HG03457 (cell line): Measurements from ENCODE around the gene PGAM5.

Experiments
- ATAC-seq: cut with Tn5 transposase; IDR thresholded peaks from one replicate; pipeline ENCODE4 v1.9.1; 2021; ENCODE audit warnings: moderate number of reproducible peaks; ENCODE audit not compliant: unreplicated experiment

PGAM5 gene

DNA sequence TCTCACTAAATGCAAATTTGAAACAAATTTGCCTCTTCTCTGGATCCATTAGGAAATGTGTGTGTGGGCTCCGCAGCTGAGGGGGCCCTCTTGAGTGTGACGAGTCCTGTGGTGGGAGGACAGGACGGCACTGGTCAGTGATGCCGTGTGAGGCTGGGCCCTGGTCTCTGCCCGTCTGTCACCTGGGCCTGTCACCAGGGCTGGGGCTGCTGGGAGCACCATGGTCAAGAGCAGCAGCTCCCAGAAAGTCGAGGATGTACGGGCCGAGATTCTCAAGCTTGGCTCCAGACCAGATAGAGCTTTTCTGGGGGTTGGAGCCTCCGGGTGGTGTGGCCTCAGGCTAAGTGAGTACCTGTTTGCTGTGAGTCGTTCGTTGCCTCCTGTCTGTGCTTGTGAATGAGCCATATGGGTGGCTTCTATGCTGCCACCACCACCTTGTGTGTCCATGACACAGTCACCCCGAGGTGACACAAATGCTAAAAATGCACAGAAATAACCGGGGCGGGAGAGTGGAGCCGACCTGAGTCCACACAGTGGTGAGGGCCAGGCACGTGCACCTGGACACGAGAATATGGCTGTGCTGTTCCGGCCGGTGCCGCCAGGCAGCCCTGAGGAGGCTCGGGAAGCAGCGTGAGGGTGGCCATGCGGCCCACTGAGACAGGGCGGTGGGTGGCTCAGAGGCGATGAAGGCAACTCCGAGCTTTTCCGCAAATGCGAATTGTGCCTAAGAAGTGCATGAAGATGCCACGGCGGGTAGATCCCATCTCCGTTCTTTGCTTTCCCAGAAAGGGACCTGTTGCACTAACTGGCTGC lies 8.7 kb downstream of the PGAM5 start:
- no peak for ATAC-seq

DNA sequence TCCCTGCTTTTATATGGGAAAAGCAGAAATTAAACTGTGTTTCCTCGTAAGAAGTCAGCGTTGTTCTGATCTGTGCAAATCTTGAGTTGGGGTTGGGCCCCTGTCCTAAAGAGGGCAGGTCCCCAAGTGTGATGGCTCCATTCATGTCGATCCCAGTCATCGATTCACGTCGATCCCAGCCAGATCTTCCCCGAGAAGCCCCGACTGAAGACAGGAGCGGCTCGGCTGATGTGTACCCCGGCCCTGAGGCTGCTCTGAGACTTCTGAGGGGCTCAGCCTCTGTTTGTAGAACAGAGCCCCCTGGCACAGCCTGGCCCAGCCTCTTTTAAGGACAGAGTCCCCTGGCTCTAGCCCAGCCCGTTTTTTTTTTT lies 9.3 kb downstream of the PGAM5 start:
- no peak for ATAC-seq

DNA sequence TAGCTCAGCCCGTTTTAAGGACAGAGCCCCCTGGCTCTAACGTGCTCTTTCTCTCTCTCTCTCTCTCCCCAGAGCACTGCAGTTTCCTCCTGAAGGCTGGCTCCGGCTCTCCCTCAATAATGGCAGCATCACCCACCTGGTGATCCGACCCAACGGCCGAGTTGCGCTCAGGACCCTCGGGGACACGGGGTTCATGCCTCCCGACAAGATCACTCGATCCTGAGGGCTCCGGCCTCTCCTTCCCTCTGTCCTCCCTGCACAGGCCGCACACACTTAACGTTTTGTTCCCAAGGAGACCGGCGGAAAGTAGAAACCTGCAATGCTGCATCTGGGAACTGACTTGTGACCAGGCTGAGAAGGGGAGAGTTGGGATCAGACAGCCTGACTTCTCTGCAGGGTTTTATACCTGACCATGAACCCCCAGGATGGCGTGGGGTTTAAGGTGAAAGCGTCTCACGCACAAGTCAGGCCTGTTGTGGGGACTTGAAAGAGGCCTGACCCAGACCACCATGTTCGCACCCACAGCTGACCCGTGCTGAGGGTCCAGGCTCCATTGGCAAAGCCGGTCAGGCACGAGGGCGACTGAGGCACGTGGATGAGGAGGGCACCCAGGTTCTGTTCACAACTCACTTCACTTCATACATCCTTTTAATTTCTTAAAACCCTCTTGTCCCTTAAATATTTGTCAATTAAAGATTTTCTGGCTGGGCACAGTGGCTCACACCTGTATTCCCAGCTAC lies 10.1 kb downstream of the PGAM5 start:
- no peak for ATAC-seq

DNA sequence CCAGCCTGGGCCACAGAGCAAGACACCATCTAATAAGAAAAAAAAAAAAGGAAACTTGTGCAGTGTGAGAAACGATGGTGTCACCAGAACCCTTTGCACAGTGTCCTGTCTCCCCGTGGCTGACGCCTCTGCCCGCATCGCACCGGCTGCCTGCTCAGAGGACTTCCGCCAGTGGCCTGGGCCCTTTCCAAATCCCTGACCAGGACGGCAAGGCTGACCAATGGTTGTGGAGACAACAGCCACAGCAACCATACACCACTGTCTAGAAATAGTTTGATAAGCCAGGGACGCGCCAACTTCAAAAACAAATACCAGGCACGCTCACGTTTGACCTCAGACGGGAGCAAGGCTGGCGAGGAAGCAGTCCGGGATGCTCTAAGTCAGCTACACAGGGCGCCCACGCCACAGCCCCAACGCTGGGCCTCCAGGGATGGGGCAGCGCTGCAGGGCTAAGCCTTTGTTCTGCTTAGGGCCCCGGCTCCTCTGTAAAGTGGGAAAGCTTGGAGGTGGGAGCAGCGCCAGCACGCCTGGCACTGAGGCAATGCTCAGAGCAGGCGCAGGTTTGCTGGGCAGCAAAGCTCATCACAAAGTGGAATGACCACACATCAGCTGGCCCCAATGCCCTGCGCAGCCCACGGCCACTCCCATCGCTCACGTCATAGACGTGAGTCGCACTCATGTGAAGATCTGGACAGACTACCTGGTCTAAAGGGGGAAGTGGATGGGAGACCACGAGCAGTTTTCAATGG lies 12.5 kb downstream of the PGAM5 start:
- ATAC-seq: no peak

DNA sequence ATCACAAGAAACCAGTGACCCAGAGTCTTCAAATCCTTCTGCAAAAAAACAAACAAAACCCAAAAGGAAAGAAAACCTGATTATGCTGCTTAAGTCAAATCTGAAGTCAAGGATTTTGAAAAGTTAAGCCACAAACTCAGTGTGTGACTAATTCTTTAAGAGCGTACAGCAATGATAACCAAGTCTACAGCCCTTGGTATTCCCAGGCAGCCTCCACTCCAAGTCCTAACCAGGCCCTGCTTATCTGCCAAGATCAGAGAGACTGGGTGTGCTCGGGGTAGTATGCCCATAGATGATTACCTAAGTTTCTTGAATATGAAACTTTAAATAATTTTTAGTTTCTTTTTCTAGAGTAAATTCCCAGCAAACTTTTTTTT lies 13.1 kb downstream of the PGAM5 start:
- no peak for ATAC-seq

DNA sequence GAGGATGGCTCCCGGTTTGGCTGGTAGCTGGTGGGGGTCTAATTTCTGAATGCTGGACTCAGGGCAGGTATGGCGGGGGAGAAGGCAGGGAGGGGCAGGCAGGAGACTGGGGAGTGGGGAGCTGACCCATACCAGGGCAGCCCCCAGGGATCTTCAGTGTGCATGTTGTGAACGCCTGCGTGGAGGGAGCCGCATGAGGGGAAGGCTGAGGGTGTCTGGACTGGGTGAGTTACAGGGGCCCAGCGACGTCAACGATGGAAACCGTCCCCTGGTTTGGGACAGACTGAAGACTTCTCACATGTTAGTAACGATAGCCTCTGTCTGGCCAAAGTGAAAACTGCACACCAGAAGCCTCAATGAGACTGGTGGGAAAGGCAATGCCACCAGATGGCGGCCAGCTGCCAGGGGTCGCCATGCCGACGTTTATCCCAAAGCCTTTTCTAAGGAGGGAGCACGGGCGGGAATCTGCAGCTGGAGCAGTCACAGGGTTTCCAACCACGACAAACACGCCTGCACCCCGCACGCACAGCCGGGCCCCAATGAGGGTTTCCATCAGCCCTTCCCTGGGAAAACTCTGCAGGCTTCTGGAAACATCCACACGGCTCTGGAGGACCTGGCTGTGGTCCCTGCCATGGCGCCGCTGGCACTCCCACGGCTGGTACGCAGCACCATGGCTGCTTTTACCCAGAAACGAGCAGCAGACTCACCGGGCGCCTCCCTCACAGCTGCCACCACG lies 14.0 kb downstream of the PGAM5 start:
- no peak for ATAC-seq

DNA sequence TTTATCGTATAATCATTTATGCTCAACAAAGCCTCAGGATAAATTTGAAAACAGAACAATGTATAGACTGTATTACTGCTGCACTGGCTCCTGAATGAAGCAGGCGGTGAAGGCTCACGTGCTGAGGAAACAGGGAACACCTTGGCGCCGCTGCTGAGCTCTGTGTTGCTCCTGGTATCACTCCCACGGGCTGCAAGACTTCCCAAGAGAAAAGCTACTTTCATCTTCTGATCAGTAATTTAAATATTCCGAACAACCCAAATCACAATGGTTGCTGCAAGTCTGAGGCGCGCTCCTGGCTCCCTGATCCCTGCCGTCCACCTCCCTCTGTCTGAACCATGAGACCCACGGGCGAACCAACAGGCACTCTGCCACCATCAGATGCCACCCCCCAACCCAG lies 15.7 kb downstream of the PGAM5 start:
- ATAC-seq: no peak

DNA sequence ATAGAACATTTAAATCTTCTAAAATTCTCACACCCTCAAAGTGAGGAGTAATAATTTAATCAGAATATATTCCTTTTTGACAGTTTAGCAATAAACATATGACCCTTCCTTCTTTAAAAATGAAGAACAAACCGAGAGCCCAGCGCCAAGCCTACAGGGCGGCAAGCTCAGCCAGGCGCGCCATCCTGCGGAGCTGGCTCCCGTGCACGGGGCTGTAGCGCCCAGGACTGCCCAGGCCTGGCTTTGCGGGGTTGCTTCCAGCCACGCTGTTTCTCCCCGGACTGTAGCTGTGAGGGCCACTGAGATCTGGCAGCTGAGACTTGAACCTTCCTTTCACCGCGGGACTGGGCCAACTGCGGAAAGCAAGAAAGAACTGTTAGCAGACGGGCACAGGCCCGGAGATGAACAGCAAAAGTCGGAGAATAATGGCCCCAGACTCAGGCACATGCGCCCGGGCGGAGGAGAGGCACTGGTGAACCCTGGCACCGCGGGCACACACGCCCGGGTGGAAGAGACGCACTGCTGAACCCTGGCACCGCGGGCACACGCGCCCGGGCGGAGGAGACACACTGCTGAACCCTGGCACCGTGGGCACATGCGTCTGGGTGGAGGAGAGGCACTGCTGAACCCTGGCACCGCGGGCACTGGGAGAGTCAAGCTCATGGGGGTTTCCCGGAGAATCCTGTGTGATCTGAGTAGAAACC lies 16.6 kb downstream of the PGAM5 start:
- no peak for ATAC-seq

DNA sequence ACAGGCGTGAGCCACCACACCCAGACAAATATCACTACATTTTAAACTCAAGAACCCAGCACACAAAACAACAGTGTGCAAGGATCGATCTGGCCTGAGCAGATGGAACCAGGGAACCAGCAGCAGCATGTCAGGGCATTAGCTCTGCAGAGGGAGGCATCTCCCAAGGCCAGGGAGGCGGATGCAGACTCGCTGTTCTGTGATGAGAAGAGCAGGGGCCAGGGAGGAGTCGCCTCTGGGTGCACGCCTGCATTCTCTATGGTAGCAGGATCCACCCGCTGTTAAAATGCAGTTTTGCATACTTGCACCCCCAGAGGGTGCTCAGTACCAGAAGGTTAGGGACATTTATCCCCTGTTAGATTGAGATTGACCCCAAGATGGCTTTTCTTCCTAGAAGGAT lies 17.9 kb downstream of the PGAM5 start:
- ATAC-seq: no peak

DNA sequence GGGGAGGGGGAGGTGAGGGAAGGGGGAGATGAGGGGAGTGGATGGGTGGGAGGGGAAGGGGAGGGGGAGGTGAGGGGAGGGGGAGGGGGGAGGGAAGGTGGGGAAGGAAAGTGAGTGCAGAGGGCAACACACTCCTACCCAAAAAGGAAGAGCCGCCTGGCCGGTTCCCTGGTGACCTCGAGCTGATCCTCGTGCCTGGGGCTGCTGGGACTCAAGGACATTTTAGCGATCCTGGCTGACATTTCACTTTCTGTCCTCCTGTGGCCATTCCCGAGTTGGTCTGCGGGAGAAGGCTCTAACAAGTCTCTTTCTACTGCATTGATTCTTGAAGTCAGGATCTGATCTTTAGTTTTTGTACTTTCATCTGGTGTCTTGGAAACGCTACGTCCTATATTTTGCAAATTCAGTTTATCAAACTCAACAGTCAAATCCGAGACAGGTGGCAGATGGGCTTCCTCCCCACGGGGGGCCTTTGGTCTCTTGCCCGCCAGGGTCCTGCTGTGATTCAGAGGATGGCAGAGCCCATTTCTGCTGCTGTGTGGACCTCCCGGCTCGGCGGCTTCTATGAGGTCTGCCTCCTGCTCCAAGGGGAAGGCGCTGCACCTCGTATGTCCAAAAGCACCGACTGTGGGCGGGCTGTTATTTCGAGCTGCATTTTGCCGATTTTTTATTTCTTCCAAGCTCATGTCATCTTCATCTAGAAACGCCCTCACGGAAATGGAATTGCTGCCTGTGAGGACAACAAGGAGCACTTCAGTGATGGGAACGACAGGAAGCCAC lies 19.1 kb downstream of the PGAM5 start:
- ATAC-seq: no peak

DNA sequence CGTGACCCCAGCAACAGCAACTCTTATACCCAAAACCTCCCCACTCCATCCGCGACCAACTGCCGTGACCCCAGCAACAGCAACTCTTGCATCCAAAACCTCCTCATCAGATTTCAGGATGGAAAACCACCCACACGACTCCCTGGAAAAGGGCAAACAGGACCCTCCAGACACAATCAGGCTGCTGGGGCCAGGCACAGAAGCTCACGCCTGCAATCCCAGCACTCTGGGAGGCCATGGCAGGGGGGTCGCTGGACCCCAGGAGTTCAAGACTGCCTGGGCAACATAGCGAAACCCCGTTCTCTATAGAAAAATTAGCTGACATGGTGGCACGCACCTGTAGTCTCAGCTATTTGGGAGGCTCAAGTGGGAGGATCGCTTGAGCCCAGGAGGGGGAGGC lies 19.7 kb downstream of the PGAM5 start:
- ATAC-seq: no peak

DNA sequence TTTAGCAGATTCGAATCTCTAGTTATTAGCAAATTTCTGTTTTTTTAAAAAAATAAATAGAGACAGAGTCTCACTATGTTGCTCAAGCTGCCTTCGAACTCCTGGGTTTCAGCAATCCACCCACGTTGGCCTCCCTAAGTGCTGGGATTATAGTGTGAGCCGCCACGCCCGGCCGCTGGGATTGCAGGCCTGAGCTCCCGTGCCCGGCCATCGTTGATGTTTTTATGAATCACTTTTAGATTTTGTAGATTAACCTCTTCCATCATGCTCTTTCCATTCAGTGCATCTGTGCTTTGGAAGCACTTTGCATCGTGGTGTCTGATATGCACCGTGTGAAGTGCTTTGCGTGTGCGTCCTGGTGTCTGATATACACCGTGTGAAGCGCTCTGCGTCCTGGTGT lies 20.9 kb downstream of the PGAM5 start:
- ATAC-seq: no peak

DNA sequence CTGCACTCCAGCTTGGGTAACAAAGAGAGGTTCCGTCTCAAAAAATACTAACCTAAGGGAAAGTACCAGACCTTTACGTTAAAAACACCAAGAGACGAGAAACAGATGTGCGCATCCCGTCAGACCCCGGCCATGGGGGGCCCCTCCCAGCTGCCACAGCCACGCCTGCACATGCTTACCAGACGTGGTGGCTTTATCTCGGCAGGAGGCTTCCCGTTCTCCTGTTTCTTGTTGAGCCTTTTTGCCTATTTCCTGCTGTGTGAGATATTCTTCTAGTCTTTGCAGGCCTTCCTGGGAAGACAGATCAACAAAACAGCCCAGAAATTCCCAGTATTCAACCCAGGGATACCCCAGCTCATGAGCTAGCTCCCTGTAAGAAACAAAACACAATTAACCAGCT lies 23.6 kb downstream of the PGAM5 start:
- no peak for ATAC-seq

DNA sequence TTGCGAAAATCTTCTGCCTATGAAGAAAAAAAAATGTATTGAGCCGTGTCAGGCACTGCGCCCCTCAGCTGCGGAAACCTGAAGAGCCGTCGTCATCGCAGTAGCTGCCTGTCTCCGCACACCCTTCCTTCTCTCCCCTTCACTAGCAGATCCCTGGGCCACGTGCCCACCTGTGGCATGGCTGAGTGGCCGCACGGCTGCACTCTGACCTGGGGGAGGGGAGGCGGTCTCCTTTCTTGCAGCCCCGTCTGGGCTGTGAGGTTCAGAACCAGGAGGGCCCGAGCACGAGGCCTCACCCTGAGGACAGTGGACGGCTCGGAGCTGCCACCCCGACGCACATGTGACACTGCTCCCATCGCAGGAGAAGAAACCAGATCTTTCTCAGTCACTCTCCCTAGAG lies 24.9 kb downstream of the PGAM5 start:
- ATAC-seq: no peak

DNA sequence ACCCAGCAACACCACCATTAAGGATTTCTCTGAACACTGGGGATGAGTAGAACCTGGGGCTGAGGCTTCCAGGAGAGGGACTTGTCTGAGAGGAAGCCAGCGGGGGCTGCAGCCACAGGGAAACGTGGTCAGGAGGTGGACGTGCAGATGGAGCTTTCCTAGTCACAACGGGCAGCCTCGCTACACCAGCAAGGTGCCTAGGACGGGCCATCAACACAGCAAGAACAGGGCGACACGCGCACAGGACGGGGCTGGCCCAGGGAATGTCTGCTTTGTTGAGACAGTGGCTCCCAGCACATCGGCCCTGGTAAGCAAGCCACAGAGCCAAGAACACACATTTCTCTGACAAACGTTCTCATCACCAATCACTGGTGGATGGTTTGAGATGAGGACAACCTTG lies 25.7 kb downstream of the PGAM5 start:
- ATAC-seq: no peak

DNA sequence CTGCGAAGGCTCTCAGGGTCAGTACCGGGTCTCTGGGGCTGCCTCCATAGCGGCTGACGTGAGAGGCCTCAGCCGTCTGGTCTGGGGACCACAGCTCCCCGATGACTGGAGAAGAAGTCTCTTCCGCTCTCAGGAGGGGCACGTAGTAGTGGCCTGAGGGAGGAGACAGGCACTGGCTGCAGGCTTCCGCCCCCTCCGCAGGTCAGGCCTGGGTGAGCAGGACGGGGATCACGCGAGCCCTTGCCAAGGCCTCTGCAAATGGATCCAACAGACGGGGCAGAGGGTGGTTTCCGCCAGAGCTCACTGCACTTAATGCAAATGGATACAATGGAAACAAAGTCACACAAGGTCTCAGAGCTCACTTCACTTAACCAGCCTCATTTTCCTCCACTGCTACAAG lies 26.3 kb downstream of the PGAM5 start:
- ATAC-seq: no peak

DNA sequence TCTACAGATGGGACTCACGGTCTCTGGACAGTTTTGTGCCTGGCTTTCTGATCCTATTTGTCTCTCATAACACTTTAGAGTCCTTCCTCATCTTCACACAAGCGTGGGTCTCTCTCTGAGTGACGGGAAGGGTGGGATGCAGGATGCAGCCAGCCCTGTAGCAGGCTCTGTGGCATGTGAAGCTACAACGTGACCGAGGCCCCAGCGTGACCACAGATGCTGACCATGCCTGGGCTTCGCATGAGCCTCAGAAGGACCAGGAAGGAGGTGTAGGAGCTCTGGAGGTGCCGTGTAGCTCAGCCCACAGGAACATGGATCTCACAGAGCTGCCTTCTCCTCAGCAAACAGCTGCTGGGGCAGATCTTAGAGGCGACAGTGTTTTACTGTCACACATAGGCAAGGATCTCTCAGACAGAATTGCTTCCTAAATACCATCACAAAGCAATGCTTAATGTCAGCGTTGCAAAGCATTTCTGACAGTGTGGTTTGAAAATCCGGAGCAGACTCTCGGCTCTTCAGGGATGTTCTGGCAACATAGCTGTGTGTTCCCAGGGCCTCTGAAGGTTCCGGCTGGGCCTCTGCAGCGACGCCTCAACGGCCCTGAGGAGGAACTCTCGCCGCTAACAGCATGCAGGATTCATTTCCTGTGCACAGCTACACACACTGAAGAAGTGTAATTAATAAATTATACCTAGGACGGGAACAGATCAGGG lies 29.1 kb downstream of the PGAM5 start:
- ATAC-seq: no peak

DNA sequence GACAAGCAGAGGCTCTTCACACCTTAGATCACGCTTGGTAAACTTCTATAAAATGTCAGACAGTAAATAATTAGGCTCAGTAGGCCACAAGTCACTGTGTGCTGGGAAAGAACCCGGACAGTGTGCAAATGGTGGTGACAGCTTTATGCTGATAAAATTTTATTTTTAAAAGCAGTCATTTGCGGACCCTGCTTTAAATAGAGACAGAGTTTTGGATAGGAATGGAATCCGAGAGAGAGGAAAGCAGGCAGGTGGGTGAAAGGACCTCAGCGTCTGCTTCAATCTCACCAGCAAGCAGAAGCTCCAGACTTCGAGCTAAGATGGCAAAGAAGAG lies 29.6 kb downstream of the PGAM5 start:
- no peak for ATAC-seq

DNA sequence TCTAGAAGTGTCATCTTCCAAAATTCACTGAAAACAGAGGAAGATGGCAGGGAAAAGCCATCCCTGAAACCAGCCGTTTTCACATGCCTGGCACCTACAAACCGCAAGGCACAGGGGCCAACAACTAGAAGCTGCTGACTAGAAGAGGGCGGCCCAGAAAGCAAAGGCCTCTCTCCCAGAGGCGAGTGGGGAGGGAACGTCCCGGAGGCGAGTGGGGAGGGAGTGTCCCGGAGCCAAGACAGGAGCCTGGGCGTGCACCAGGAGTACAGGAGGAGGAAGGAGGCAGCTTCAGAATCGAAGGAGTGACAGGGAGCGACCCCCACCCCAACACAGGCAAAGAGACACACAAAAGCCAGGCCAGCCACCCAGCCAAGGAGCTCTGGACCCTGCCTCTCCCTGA lies 30.0 kb downstream of the PGAM5 start:
- ATAC-seq: no peak
